D721Med (cell line): ENCODE measurements around the gene NDUFAF8.
A peak's percentile ranks its signal among the peaks of the same experiment; 100 is the strongest.

ENCODE experiments used
- DNase-seq: peaks from one replicate; pipeline ENCODE4 v3.0.0; 2011; ENCODE audit warnings: low spot score; ENCODE audit not compliant: insufficient read length
- FAIRE-seq: peaks from 2 replicates; lab custom pipeline; 2011; peaks lifted over from hg19 to GRCh38; lab: Jason Lieb, UNC
- CTCF ChIP-seq: IDR thresholded peaks from 2 replicates; pipeline ENCODE4 v1.5.1; 2012; ENCODE audit warnings: mild to moderate bottlenecking, control low read depth; ENCODE audit not compliant: insufficient read depth; ENCODE audit errors: missing control alignments

NDUFAF8 gene

DNA sequence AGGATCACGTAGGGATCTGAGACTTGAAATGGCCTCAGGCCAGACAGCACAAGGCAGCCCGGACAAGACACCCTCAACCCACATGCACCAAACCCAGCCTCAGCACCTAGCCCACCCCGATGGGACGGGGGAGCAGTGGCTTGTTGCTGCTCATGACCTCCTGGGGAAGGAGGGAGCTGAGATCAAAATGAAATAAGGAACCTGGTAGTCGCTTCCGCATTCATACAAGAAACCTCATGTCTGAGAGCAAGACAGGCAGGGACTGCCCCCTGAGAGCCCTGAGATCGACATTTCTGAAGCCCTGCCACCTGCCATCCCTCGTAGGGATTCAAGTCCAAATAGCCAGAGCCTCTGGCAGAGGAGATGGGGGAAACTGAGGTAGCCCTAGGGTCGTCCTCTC is 10.7 kb upstream of the NDUFAF8 start:
- TF ChIP-seq CTCF = no peak
- DNase-seq = no peak
- no peak for FAIRE-seq

GRCh38 chr17:81228834-81229665 is 10.1 kb upstream of the NDUFAF8 start:
- FAIRE-seq (no peak), DNase-seq (no peak)
- no peak for TF ChIP-seq CTCF

DNA sequence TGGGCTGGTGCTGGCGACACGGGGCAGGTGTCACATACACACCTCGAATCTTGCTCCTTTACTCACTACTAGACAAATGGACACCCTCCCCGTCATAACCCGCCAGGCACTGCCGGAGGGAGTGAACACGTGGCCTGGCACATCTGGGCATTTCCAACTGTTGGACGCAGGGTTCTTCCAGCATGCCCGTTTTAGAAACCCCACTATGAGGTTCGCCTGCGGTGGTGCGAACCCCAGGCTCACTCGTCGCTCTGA is 9.5 kb upstream of the NDUFAF8 start:
- DNase-seq (no peak), FAIRE-seq (no peak)
- TF ChIP-seq CTCF = no peak

GRCh38 chr17:81230043-81230820 is 8.9 kb upstream of the NDUFAF8 start:
- FAIRE-seq (no peak), DNase-seq (peak; percentile 82)
- TF ChIP-seq CTCF = peak; percentile 33

DNA sequence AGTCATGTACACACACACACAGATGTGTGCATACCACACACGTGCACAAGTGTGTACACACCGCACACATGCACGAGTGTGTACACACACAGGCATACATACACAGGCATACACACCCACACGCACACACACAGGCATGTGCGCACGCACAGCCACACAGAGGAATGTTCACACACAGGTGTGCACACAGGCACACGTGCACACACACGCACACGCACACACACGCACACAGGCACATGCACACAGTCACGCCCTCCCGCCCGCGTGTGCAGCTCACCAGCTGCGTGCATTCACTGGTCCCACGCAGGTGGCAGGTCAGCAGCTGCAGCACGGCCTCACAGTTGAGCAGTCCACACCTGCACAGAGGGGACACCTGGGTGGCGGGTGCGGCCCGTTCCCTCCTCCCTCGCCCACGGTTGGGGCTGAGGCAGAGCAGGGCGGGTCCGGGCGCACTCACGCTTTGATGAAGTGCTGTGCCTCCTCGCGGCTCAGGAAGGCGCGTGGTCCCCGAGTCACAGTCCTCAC is 7.9 kb upstream of the NDUFAF8 start:
- no peak for DNase-seq
- TF ChIP-seq CTCF = no peak
- FAIRE-seq = no peak

DNA sequence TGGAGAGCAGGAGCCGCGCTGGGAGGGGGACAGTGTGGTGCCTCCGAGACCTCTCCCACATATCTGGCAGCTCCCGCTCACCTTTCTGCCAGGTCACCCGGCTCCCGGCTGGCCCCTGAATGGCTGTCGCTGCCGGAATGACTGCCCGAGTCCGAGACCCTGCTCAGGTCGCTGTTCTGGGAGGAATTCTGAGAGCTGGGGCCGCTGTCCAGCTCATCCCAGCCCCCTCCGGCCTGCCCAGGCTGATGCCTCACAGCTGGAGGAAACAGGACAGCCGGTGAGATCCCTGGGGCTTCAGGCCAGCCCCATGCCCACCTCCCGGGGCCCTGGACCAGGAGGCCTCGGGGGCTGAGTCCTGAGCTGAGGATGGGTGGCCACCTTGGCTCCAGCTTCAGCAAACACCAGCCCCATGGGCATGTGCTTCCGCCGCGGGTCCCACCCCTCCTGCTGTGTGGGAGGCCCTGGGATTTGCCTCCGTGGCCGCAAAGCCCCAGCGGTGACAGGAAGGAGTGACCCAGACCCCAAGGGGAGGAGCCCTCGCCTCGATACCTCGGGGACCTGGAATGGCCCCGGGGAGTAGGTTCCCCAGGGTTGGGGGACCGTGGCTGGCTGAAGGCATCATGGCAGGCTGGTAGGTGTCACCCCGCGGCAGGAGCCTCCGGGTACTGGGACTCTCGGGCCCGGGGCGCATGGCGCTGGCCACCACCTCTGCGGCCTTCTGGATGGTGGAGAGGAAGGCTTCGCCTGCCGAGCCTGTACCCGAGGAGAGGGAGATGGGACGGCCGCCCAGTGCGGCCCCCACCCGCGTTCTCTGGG is 7.1 kb upstream of the NDUFAF8 start:
- TF ChIP-seq CTCF = no peak
- DNase-seq (no peak), FAIRE-seq (no peak)
